Astrocyte (in vitro differentiated cells and primary cell): Measurements from ENCODE around the gene EIF2S3. TPM values are rescaled to one million over a fixed set of nuclear protein-coding genes. Genes with fewer than 3 reads are reported as not detected.

Source experiments
- DNase-seq: peaks from one replicate; pipeline ENCODE4 v3.0.0-alpha.2; 2010; ENCODE audit warnings: low read depth
- FAIRE-seq: peaks from 2 replicates; lab custom pipeline; 2011; peaks lifted over from hg19 to GRCh38; lab: Jason Lieb, UNC
- H2AFZ ChIP-seq: 2 replicates; pipeline ENCODE4 v1.6.0; 2012; ENCODE audit warnings: low read depth, low read length, inconsistent platforms
- H3K27ac ChIP-seq: 2 replicates; pipeline ENCODE4 v1.5.1; 2011; ENCODE audit warnings: low read depth, low read length, inconsistent platforms
- H3K27me3 ChIP-seq: 2 replicates; pipeline ENCODE4 v1.6.0; 2011; ENCODE audit warnings: low read length, inconsistent platforms; ENCODE audit not compliant: insufficient read depth
- H3K36me3 ChIP-seq: 2 replicates; pipeline ENCODE4 v1.5.1; 2011; ENCODE audit warnings: low read length, inconsistent platforms; ENCODE audit not compliant: insufficient read depth
- H3K4me1 ChIP-seq: 2 replicates; pipeline ENCODE4 v1.5.1; 2011; ENCODE audit warnings: low read length, inconsistent platforms; ENCODE audit not compliant: insufficient read depth
- H3K4me2 ChIP-seq: 2 replicates; pipeline ENCODE4 v1.6.0; 2012; ENCODE audit warnings: low read length, inconsistent platforms
- H3K4me3 ChIP-seq: 2 replicates; pipeline ENCODE4 v1.5.1; 2011; ENCODE audit warnings: low read depth, mild to moderate bottlenecking, low read length, inconsistent platforms; ENCODE audit not compliant: insufficient read depth
- H3K79me2 ChIP-seq: 2 replicates; pipeline ENCODE4 v1.6.0; 2012; ENCODE audit warnings: mild to moderate bottlenecking, low read length, inconsistent platforms; ENCODE audit not compliant: insufficient read depth
- H3K9ac ChIP-seq: 2 replicates; pipeline ENCODE4 v1.6.0; 2012; ENCODE audit warnings: mild to moderate bottlenecking, low read length, inconsistent platforms
- H3K9me3 ChIP-seq: 2 replicates; pipeline ENCODE4 v1.5.1; 2012; ENCODE audit warnings: low read depth, mild to moderate bottlenecking, low read length, inconsistent platforms; ENCODE audit not compliant: insufficient read depth
- H4K20me1 ChIP-seq: 2 replicates; pipeline ENCODE4 v1.6.0; 2012; ENCODE audit warnings: low read length, inconsistent platforms; ENCODE audit not compliant: insufficient read depth
- H3K27ac Mint-ChIP-seq: one replicate; pipeline ENCODE4 v1.8.0; 2021; ENCODE audit warnings: mild to moderate bottlenecking, mixed read lengths; ENCODE audit not compliant: unreplicated experiment
- H3K27me3 Mint-ChIP-seq: one replicate; pipeline ENCODE4 v1.8.0; 2021; ENCODE audit warnings: low read depth, mixed read lengths; ENCODE audit not compliant: unreplicated experiment
- H3K36me3 Mint-ChIP-seq: one replicate; pipeline ENCODE4 v1.8.0; 2021; ENCODE audit warnings: low read depth, mixed read lengths; ENCODE audit not compliant: unreplicated experiment
- H3K4me1 Mint-ChIP-seq: one replicate; pipeline ENCODE4 v1.8.0; 2021; ENCODE audit warnings: low read depth, mixed read lengths; ENCODE audit not compliant: unreplicated experiment
- H3K4me3 Mint-ChIP-seq: one replicate; pipeline ENCODE4 v1.8.0; 2021; ENCODE audit warnings: mild to moderate bottlenecking, moderate library complexity, mixed read lengths; ENCODE audit not compliant: unreplicated experiment
- H3K9me3 Mint-ChIP-seq: one replicate; pipeline ENCODE4 v1.8.0; 2021; ENCODE audit warnings: mild to moderate bottlenecking, mixed read lengths; ENCODE audit not compliant: unreplicated experiment
- EZH2 ChIP-seq: IDR thresholded peaks from 2 replicates; pipeline ENCODE4 v1.6.1; 2012; ENCODE audit warnings: mild to moderate bottlenecking, low read length, inconsistent platforms; ENCODE audit not compliant: insufficient read depth
- total RNA-seq: library from RNA; stranded (reverse); gene quantifications from 2 replicates; pipeline ENCODE4 v1.2.1, GENCODE V29; 2021
- TF ChIP-seq, protein P1 (sequence below): IDR thresholded peaks from 2 replicates; pipeline ENCODE4 v1.5.1; 2011; ENCODE audit warnings: low read depth, mild to moderate bottlenecking, inconsistent platforms, low read length, moderate library complexity; ENCODE audit not compliant: insufficient read depth

Gene EIF2S3
- total RNA-seq, 1 donor from 2014 or later = 216 TPM

- peak; percentile 74 for FAIRE-seq
- H3K27ac Mint-ChIP-seq = no peak overlapping the region
- H3K4me2 ChIP-seq = no peak overlapping the region
Observed at GRCh38 chrX:24020306-24020876, 34.4 kb upstream of the EIF2S3 start.

GRCh38 chrX:24023544-24023943, 31.2 kb upstream of the EIF2S3 start:
- Mint-ChIP-seq H3K27me3 (no peaks in the 10 kb centered on the region), H3K36me3 (no peaks in the 10 kb centered on the region), H3K9me3 (no peaks in the 10 kb centered on the region), H3K27ac (peak overlapping the region; percentile 15), H3K4me3 (peak overlapping the region; percentile 87), H3K4me1 (peaks cover 10% of the 10 kb centered on the region)
- H3K27me3 ChIP-seq = no peaks in the 10 kb centered on the region
- no peak for TF ChIP-seq EZH2
- TF ChIP-seq, protein P1, sequence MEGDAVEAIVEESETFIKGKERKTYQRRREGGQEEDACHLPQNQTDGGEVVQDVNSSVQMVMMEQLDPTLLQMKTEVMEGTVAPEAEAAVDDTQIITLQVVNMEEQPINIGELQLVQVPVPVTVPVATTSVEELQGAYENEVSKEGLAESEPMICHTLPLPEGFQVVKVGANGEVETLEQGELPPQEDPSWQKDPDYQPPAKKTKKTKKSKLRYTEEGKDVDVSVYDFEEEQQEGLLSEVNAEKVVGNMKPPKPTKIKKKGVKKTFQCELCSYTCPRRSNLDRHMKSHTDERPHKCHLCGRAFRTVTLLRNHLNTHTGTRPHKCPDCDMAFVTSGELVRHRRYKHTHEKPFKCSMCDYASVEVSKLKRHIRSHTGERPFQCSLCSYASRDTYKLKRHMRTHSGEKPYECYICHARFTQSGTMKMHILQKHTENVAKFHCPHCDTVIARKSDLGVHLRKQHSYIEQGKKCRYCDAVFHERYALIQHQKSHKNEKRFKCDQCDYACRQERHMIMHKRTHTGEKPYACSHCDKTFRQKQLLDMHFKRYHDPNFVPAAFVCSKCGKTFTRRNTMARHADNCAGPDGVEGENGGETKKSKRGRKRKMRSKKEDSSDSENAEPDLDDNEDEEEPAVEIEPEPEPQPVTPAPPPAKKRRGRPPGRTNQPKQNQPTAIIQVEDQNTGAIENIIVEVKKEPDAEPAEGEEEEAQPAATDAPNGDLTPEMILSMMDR = no peak
- no peaks in the 10 kb centered on the region for H3K4me1 ChIP-seq
- peak overlapping the region; percentile 82 for H3K4me2 ChIP-seq
- H4K20me1 ChIP-seq = peaks cover 5% of the 10 kb centered on the region
- H3K9me3 ChIP-seq = no peaks in the 10 kb centered on the region
- H3K79me2 ChIP-seq = peaks cover 57% of the 10 kb centered on the region
- H3K36me3 ChIP-seq = no peaks in the 10 kb centered on the region
- H3K4me3 ChIP-seq = peak overlapping the region; percentile 84
- peak overlapping the region; percentile 90 for H3K9ac ChIP-seq
- H2AFZ ChIP-seq = no peak overlapping the region
- peak overlapping the region; percentile 76 for H3K27ac ChIP-seq
- DNase-seq = no peak
- FAIRE-seq = no peak

More at GRCh38 chrX:24020306-24020876, 34.4 kb upstream of the EIF2S3 start:
- TF ChIP-seq EZH2 = no peak
- TF ChIP-seq, protein P1 = no peak
- peak; percentile 22 for DNase-seq
- Histone ChIP-seq H4K20me1 (peaks cover 5% of the 10 kb centered on the region), H3K4me3 (no peak overlapping the region), H3K9ac (no peak overlapping the region), H3K9me3 (no peaks in the 10 kb centered on the region), H3K79me2 (peaks cover 74% of the 10 kb centered on the region), H3K27ac (no peak overlapping the region), H3K27me3 (no peaks in the 10 kb centered on the region), H3K4me1 (no peaks in the 10 kb centered on the region), H2AFZ (no peak overlapping the region), H3K36me3 (no peaks in the 10 kb centered on the region)
- Mint-ChIP-seq H3K4me3 (no peak overlapping the region), H3K9me3 (no peaks in the 10 kb centered on the region), H3K27me3 (no peaks in the 10 kb centered on the region), H3K36me3 (peaks cover 3% of the 10 kb centered on the region), H3K4me1 (peaks cover 7% of the 10 kb centered on the region)
